NCI-H226 (cell line): ENCODE measurements around the gene CCDC60.

Experiments used
- DNase-seq: peaks from one replicate; pipeline ENCODE4 v3.0.0-alpha.2; 2015

The CCDC60 gene

GRCh38 chr12:119450771-119451170 is 116.2 kb downstream of the CCDC60 start:
- DNase-seq = no peak

GRCh38 chr12:119456824-119457223 is 122.3 kb downstream of the CCDC60 start:
- no peak for DNase-seq

- no peak for DNase-seq
These were observed 122.7 kb downstream of the CCDC60 start for GRCh38 chr12:119457271-119457670.

- DNase-seq = no peak
These were observed 125.0 kb downstream of the CCDC60 start for GRCh38 chr12:119459481-119459880.

GRCh38 chr12:119460876-119461275 is 126.3 kb downstream of the CCDC60 start:
- no peak for DNase-seq

- DNase-seq = no peak
These were observed 127.2 kb downstream of the CCDC60 start for GRCh38 chr12:119461636-119462214.

- no peak for DNase-seq
These were observed 128.8 kb downstream of the CCDC60 start for GRCh38 chr12:119463211-119463926.

GRCh38 chr12:119468296-119468695 is 133.8 kb downstream of the CCDC60 start:
- DNase-seq = no peak

GRCh38 chr12:119475650-119476049 is 141.1 kb downstream of the CCDC60 start:
- DNase-seq = no peak

GRCh38 chr12:119476951-119477350 is 142.4 kb downstream of the CCDC60 start:
- no peak for DNase-seq

- no peak for DNase-seq
These were observed 144.6 kb downstream of the CCDC60 start for GRCh38 chr12:119479121-119479561.

- no peak for DNase-seq
These were observed 146.0 kb downstream of the CCDC60 start for GRCh38 chr12:119480551-119480950.

- no peak for DNase-seq
These were observed 152.1 kb downstream of the CCDC60 start for GRCh38 chr12:119486599-119487154.

GRCh38 chr12:119491814-119492213 is 157.3 kb downstream of the CCDC60 start:
- no peak for DNase-seq

- no peak for DNase-seq
These were observed 165.7 kb downstream of the CCDC60 start for GRCh38 chr12:119500209-119500608.

- no peak for DNase-seq
These were observed 166.5 kb downstream of the CCDC60 start for GRCh38 chr12:119501052-119501451.

GRCh38 chr12:119505001-119505400 is 170.5 kb downstream of the CCDC60 start:
- no peak for DNase-seq

GRCh38 chr12:119512772-119513497 is 178.4 kb downstream of the CCDC60 start:
- peak; percentile 8 for DNase-seq

- no peak for DNase-seq
These were observed 193.7 kb downstream of the CCDC60 start for GRCh38 chr12:119528241-119528640.

- no peak for DNase-seq
These were observed 205.9 kb downstream of the CCDC60 start for GRCh38 chr12:119540476-119540875.

GRCh38 chr12:119544765-119545625 is 210.5 kb downstream of the CCDC60 start:
- DNase-seq = peak; percentile 8

GRCh38 chr12:119546340-119546739 is 211.8 kb downstream of the CCDC60 start:
- DNase-seq = no peak

- no peak for DNase-seq
These were observed 212.5 kb downstream of the CCDC60 start for GRCh38 chr12:119547001-119547400.
